CD8-positive, alpha-beta memory T cell (primary cell): Measurements from ENCODE around the gene ZNF335. TPM values are rescaled to one million over a fixed set of nuclear protein-coding genes. Genes with fewer than 3 reads are reported as not detected.
A peak's percentile ranks its signal among the peaks of the same experiment; 100 is the strongest.
"Not testable (repeated sequence)": the region's sequence is repeated elsewhere in the genome, so short reads cannot be mapped to it uniquely, and the experiment has no call there.

Experiments
- CTCF ChIA-PET: fragments of 350-600 bp; sonication (Branson Sonifier 250); formaldehyde crosslinking; loops from one replicate; lab custom pipeline; 2021; ENCODE audit warnings: antibody characterized with exemption; lab: Charles Lee
- POLR2A ChIA-PET: fragments of 350-600 bp; sonication (Branson Sonifier 250); formaldehyde crosslinking; loops from one replicate; lab custom pipeline; 2021; ENCODE audit warnings: antibody characterized with exemption; lab: Charles Lee
- DNase-seq, 5 donors: peaks; one replicate each; pipeline versions ENCODE4 v3.0.0 to v3.0.0-alpha.2; 2020 to 2022; ENCODE audit warnings: mixed read lengths in 1 of 5
- H3K27ac ChIP-seq: one replicate; pipeline ENCODE4 v1.7.0; 2013; ENCODE audit warnings: low read depth, mild to moderate bottlenecking, low read length, moderate library complexity
- H3K27me3 ChIP-seq: 2 replicates; pipeline ENCODE4 v1.7.0; 2013; ENCODE audit warnings: low read length, mild to moderate bottlenecking; ENCODE audit not compliant: insufficient read depth, poor library complexity, severe bottlenecking
- H3K36me3 ChIP-seq: 2 replicates; pipeline ENCODE4 v1.7.0; 2013; ENCODE audit warnings: mild to moderate bottlenecking, low read length, moderate library complexity; ENCODE audit not compliant: insufficient read depth
- H3K4me1 ChIP-seq: 2 replicates; pipeline ENCODE4 v1.7.0; 2013; ENCODE audit warnings: mild to moderate bottlenecking, low read length, moderate library complexity; ENCODE audit not compliant: insufficient read depth
- H3K4me3 ChIP-seq: 2 replicates; pipeline ENCODE4 v1.7.0; 2013; ENCODE audit warnings: mild to moderate bottlenecking, low read length
- H3K9me3 ChIP-seq: 2 replicates; pipeline ENCODE4 v1.7.0; 2013; ENCODE audit warnings: mild to moderate bottlenecking, low read length
- H3K27ac Mint-ChIP-seq, 8 donors: one replicate each; pipeline ENCODE4 v1.8.0; 2020 to 2021; ENCODE audit warnings: mixed read lengths in 8 of 8, mild to moderate bottlenecking in 6 of 8, inconsistent platforms in 3 of 8, moderate library complexity in 3 of 8
- H3K27me3 Mint-ChIP-seq, 2 donors: one replicate each; pipeline ENCODE4 v1.8.0; 2020 to 2021; ENCODE audit warnings: mixed read lengths in 2 of 2, mild to moderate bottlenecking in 1 of 2, moderate library complexity in 1 of 2
- H3K36me3 Mint-ChIP-seq, 3 donors: one replicate each; pipeline ENCODE4 v1.8.0; 2020 to 2021; ENCODE audit warnings: mixed read lengths in 3 of 3, inconsistent platforms in 1 of 3, mild to moderate bottlenecking in 1 of 3
- H3K4me1 Mint-ChIP-seq, 3 donors: one replicate each; pipeline ENCODE4 v1.8.0; 2020 to 2021; ENCODE audit warnings: mixed read lengths in 3 of 3, inconsistent platforms in 1 of 3, mild to moderate bottlenecking in 1 of 3
- H3K4me3 Mint-ChIP-seq, 7 donors: one replicate each; pipeline ENCODE4 v1.8.0; 2020 to 2021; ENCODE audit warnings: mixed read lengths in 7 of 7, mild to moderate bottlenecking in 6 of 7, moderate library complexity in 4 of 7, inconsistent platforms in 2 of 7
- H3K9me3 Mint-ChIP-seq, 5 donors: one replicate each; pipeline ENCODE4 v1.8.0; 2020 to 2022; ENCODE audit warnings: mixed read lengths in 5 of 5, mild to moderate bottlenecking in 3 of 5, moderate library complexity in 2 of 5, inconsistent platforms in 1 of 5
- polyA plus RNA-seq: library from polyadenylated mRNA; unstranded; fragments of 300-500 nt; fragmentation: Illumina TruSeq; gene quantifications from one replicate; pipeline ENCODE4 v1.2.3, GENCODE V29; 2021
- total RNA-seq, 2 experiments: library from RNA; stranded (reverse); gene quantifications; one replicate each; pipeline ENCODE4 v1.2.3, GENCODE V29; 2021

Gene ZNF335
- total and polyA plus RNA-seq, 3 experiments from 2014 or later, result 14.6 to 38.3 (median 37.5) TPM

GRCh38 chr20:45993197-45993951 is 21.4 kb upstream of the ZNF335 start:
- no peaks in the 10 kb centered on the region for H3K27me3 ChIP-seq
- DNase-seq, result no peak
- POLR2A ChIA-PET, result no interaction called here
- no peaks in the 10 kb centered on the region for H3K36me3 ChIP-seq
- no peaks in the 10 kb centered on the region for H3K9me3 ChIP-seq
- H3K4me1 ChIP-seq, result peaks cover 18% of the 10 kb centered on the region
- CTCF ChIA-PET, result no interaction called here
- Mint-ChIP-seq H3K4me3 (no peak overlapping the region), H3K27me3 (peaks cover 22 to 34% of the 10 kb centered on the region in 2 donors), H3K36me3 (peaks cover 0 to 1% (median 0%) of the 10 kb centered on the region in 3 donors), H3K27ac (no peak overlapping the region), H3K4me1 (peaks cover 10 to 17% (median 14%) of the 10 kb centered on the region in 3 donors), H3K9me3 (no peaks in the 10 kb centered on the region)
- no peak overlapping the region for H3K27ac ChIP-seq
- no peak overlapping the region for H3K4me3 ChIP-seq

GRCh38 chr20:45991616-45992015 is 19.6 kb upstream of the ZNF335 start:
- no peak for DNase-seq
- H3K4me3 ChIP-seq, result no peak overlapping the region
- H3K4me3 Mint-ChIP-seq, result no peak overlapping the region
- no peaks in the 10 kb centered on the region for H3K27me3 ChIP-seq
- H3K27ac Mint-ChIP-seq, result no peak overlapping the region
- peaks cover 5% of the 10 kb centered on the region for H3K4me1 ChIP-seq
- ChIA-PET POLR2A (no interaction called here), CTCF (interaction anchor here (0.7 kb wide), 1 partner anchor 24 kb away, joined by 3 read pairs; no protein-coding TSS in a partner anchor)
- no peaks in the 10 kb centered on the region for H3K9me3 ChIP-seq
- no peaks in the 10 kb centered on the region for H3K36me3 Mint-ChIP-seq
- no peaks in the 10 kb centered on the region for H3K36me3 ChIP-seq
- no peaks in the 10 kb centered on the region for H3K9me3 Mint-ChIP-seq
- H3K27ac ChIP-seq, result no peak overlapping the region
- peaks cover 20 to 23% of the 10 kb centered on the region in 2 donors for H3K27me3 Mint-ChIP-seq
- peaks cover 5 to 8% (median 6%) of the 10 kb centered on the region in 3 donors for H3K4me1 Mint-ChIP-seq

GRCh38 chr20:45988830-45989229 is 16.8 kb upstream of the ZNF335 start:
- H3K4me1 Mint-ChIP-seq, H3K27me3 ChIP-seq, H3K9me3 ChIP-seq, H3K4me3 Mint-ChIP-seq, H3K27ac Mint-ChIP-seq, POLR2A ChIA-PET, H3K27ac ChIP-seq, DNase-seq, H3K36me3 ChIP-seq, H3K4me3 ChIP-seq, H3K4me1 ChIP-seq, H3K9me3 Mint-ChIP-seq, H3K36me3 Mint-ChIP-seq: not testable (repeated sequence)
- CTCF ChIA-PET, result interaction anchor here (0.7 to 5.4 kb wide), 4 partner anchors 20 to 186 kb away, joined by 3 to 35 read pairs (median 10); partner anchors contain the start of gene MMP9
- H3K27me3 Mint-ChIP-seq, result peaks cover 18 to 20% of the 10 kb centered on the region in 2 donors

GRCh38 chr20:45987108-45987780 is 15.2 kb upstream of the ZNF335 start:
- Mint-ChIP-seq H3K36me3 (no peaks in the 10 kb centered on the region), H3K4me1 (no peaks in the 10 kb centered on the region), H3K4me3 (no peak overlapping the region), H3K9me3 (no peaks in the 10 kb centered on the region), H3K27me3 (peaks cover 14% of the 10 kb centered on the region in 2 donors), H3K27ac (no peak overlapping the region)
- Histone ChIP-seq H3K27ac (no peak overlapping the region), H3K27me3 (no peaks in the 10 kb centered on the region), H3K4me3 (no peak overlapping the region), H3K9me3 (no peaks in the 10 kb centered on the region), H3K36me3 (no peaks in the 10 kb centered on the region), H3K4me1 (no peaks in the 10 kb centered on the region)
- ChIA-PET POLR2A (interaction anchor here (0.7 to 1.6 kb wide), 3 partner anchors 18 to 35 kb away, joined by 3 to 9 read pairs (median 7); no protein-coding TSS in a partner anchor), CTCF (interaction anchor here (0.9 to 5.4 kb wide), 25 partner anchors 8 to 534 kb away, joined by 3 to 35 read pairs (median 4); partner anchors contain the start of genes MMP9 and ZNF335)
- DNase-seq, result peak; percentile 61 to 80 (median 67)

- Mint-ChIP-seq H3K36me3 (no peaks in the 10 kb centered on the region), H3K4me3 (no peak overlapping the region), H3K4me1 (no peaks in the 10 kb centered on the region), H3K9me3 (no peaks in the 10 kb centered on the region), H3K27me3 (peaks cover 11 to 12% of the 10 kb centered on the region in 2 donors), H3K27ac (no peak overlapping the region)
- H3K9me3 ChIP-seq, result no peaks in the 10 kb centered on the region
- no peak for DNase-seq
- CTCF ChIA-PET, result interaction anchor here (1.0 to 5.4 kb wide), 4 partner anchors 9 to 184 kb away, joined by 3 to 35 read pairs (median 16); partner anchors contain the start of gene ZNF335
- no peaks in the 10 kb centered on the region for H3K4me1 ChIP-seq
- H3K36me3 ChIP-seq, result no peaks in the 10 kb centered on the region
- no peaks in the 10 kb centered on the region for H3K27me3 ChIP-seq
- no peak overlapping the region for H3K27ac ChIP-seq
- no peak overlapping the region for H3K4me3 ChIP-seq
- POLR2A ChIA-PET, result interaction anchor here (1.0 kb wide), 1 partner anchor 16 kb away, joined by 3 read pairs; no protein-coding TSS in a partner anchor
Measured at GRCh38 chr20:45985573-45985972, 13.6 kb upstream of the ZNF335 start.

- Histone ChIP-seq H3K4me3 (no peak overlapping the region), H3K27ac (no peak overlapping the region), H3K27me3 (no peaks in the 10 kb centered on the region), H3K36me3 (no peaks in the 10 kb centered on the region), H3K4me1 (no peaks in the 10 kb centered on the region), H3K9me3 (no peaks in the 10 kb centered on the region)
- ChIA-PET POLR2A (no interaction called here), CTCF (interaction anchor here (1.5 kb wide), 1 partner anchor 10 kb away, joined by 4 read pairs; no protein-coding TSS in a partner anchor)
- peaks cover 3 to 4% of the 10 kb centered on the region in 2 donors for H3K27me3 Mint-ChIP-seq
- H3K4me1 Mint-ChIP-seq, result no peaks in the 10 kb centered on the region
- peak overlapping the region in 2 of 8 donors; percentile 40 to 89 for H3K27ac Mint-ChIP-seq
- H3K4me3 Mint-ChIP-seq, result no peak overlapping the region
- no peaks in the 10 kb centered on the region for H3K36me3 Mint-ChIP-seq
- no peak for DNase-seq
- H3K9me3 Mint-ChIP-seq, result no peaks in the 10 kb centered on the region
Measured at GRCh38 chr20:45983279-45983743, 11.3 kb upstream of the ZNF335 start.

- Histone ChIP-seq H3K27ac (no peak overlapping the region), H3K36me3 (no peaks in the 10 kb centered on the region), H3K9me3 (no peaks in the 10 kb centered on the region), H3K27me3 (no peaks in the 10 kb centered on the region), H3K4me1 (no peaks in the 10 kb centered on the region), H3K4me3 (no peak overlapping the region)
- Mint-ChIP-seq H3K9me3 (no peaks in the 10 kb centered on the region), H3K4me1 (no peaks in the 10 kb centered on the region), H3K4me3 (no peak overlapping the region), H3K27ac (no peak overlapping the region), H3K27me3 (peaks cover 3 to 4% of the 10 kb centered on the region in 2 donors), H3K36me3 (no peaks in the 10 kb centered on the region)
- ChIA-PET POLR2A (no interaction called here), CTCF (interaction anchor here (0.8 to 1.5 kb wide), 3 partner anchors 26 to 41 kb away, joined by 3 to 4 read pairs (median 3); no protein-coding TSS in a partner anchor)
- DNase-seq, result no peak
Measured at GRCh38 chr20:45981261-45981660, 9.3 kb upstream of the ZNF335 start.
